ENCODE data around the gene SLC25A15.
"Not testable (repeated sequence)": the region's sequence is repeated elsewhere in the genome, so short reads cannot be mapped to it uniquely, and the experiment has no call there.

Gene SLC25A15

DNA sequence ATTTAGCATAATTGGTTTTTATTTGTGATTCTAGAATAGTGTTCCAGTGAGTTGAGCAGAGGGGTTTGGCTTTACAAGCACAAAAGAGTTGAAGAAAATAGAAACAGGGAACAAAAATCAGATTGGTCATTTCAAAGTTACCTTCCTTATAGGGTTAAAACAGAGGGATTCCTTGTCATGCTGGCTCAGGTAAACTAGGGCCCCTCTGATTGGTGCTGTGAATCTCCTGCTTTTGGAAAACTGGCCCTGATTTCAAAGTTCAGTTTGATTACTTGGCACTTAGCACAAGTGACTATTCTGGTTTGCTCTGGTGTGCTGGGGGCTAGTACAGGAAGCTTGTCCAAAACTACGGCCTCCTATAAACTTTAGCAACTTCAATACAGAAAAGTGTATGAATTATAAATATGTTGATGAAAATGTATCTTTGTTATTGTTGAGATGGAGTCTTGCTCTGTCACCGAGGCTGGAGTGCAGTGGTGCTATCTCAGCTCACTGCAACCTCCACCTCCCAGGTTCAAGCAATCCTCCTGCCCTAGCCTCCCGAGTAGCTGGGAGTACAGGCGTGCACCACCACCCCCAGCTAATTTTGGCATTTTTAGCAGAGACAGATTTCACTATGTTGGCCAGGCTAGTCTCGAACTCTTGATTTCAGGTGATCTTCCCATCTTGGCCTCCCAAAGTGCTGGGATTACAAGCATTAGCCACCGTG lies 16.5 kb upstream of the SLC25A15 start:
- Histone ChIP-seq H3K9me3 (replicated peaks; ENCODE audit: low read length) (no peaks in the 10 kb centered on the region), H3K4me3 (ENCODE audit: low read length) (no peak overlapping the region), H3K4me1 (ENCODE audit: control insufficient read depth, insufficient read depth, low read length) (peaks cover 15% of the 10 kb centered on the region), H3K27me3 (ENCODE audit: control insufficient read depth, insufficient read depth, low read length) (no peaks in the 10 kb centered on the region), H3K36me3 (ENCODE audit: insufficient read depth, low read length) (no peaks in the 10 kb centered on the region), H3K4me2 (ENCODE audit: low read length) (no peak overlapping the region), H3K9ac (ENCODE audit: low read depth, low read length) (no peak overlapping the region)

DNA sequence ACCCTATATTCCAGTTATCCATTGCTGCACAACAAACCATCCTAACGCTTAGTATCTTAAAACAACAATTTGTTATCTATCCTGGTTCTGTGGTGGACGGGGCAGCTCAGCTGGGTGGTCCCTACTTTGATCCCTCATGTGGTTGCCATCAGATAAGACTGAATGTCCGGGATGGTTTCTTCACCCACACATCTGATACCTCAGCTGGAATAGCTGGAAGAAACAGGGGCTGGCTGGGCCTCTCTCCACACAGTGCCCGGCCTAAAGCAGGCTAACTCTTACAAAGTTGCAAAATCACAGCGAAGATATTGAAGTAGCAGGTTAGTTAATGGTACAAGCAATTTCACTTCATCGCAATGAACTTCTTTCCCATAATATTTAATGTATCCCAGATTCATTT lies 14.7 kb upstream of the SLC25A15 start:
- Histone ChIP-seq H3K27me3 (ENCODE audit: control insufficient read depth, insufficient read depth, low read length) (no peaks in the 10 kb centered on the region), H3K36me3 (ENCODE audit: insufficient read depth, low read length) (no peaks in the 10 kb centered on the region), H3K4me1 (ENCODE audit: control insufficient read depth, insufficient read depth, low read length) (peaks cover 15% of the 10 kb centered on the region), H3K9me3 (replicated peaks; ENCODE audit: low read length) (no peaks in the 10 kb centered on the region), H3K9ac (ENCODE audit: low read depth, low read length) (no peak overlapping the region), H3K4me2 (ENCODE audit: low read length) (no peak overlapping the region), H3K4me3 (ENCODE audit: low read length) (no peak overlapping the region)

DNA sequence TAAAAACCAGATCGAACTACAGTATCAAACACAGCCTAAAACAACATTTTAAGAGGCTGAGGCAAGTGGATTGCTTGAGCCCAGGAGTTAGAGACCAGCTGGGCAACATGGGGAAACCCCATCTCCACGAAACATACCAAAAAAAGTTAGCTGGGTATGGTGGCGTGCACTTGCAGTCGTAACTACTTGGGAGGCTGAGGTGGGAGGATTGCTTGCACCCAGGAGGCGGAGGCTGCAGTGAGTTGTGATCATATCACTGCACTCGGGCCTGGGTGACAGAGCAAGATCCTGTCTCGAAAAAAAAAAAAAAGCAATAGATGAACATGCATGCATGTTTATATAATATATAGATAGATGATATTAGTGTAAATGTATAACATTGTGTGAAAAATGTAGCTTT lies 13.2 kb upstream of the SLC25A15 start:
- H3K9me3 ChIP-seq (replicated peaks; ENCODE audit: low read length) = no peaks in the 10 kb centered on the region
- H3K9ac ChIP-seq (ENCODE audit: low read depth, low read length) = no peak overlapping the region
- H3K4me2 ChIP-seq (ENCODE audit: low read length) = no peak overlapping the region
- no peaks in the 10 kb centered on the region for H3K27me3 ChIP-seq (ENCODE audit: control insufficient read depth, insufficient read depth, low read length)
- H3K36me3 ChIP-seq (ENCODE audit: insufficient read depth, low read length) = no peaks in the 10 kb centered on the region
- peaks cover 11% of the 10 kb centered on the region for H3K4me1 ChIP-seq (ENCODE audit: control insufficient read depth, insufficient read depth, low read length)
- H3K4me3 ChIP-seq (ENCODE audit: low read length) = no peak overlapping the region

DNA sequence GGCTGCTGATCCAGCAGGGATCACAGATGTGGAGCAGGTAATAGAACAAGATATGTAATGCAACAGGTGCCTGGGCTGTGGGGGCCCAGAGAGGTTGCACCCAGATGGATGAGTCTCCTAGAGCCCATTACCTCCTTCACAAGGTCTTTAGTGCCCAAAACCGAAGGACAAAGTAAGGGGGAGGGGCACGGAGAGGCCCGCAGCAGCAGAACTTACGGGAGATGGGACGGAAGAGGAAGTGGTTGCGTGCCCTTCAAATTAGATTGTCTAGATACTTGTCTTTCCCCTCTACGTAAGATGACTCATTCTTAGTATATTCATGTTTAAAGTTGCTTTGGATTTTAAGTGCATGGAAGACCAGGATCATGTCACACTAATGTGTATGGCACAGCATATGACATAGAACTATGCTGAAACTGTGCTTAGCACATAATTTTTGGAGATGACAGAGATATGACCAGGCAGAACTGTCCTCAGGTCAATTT lies 12.7 kb upstream of the SLC25A15 start:
- Histone ChIP-seq H3K27me3 (ENCODE audit: control insufficient read depth, insufficient read depth, low read length) (no peaks in the 10 kb centered on the region), H3K9ac (ENCODE audit: low read depth, low read length) (no peak overlapping the region), H3K36me3 (ENCODE audit: insufficient read depth, low read length) (no peaks in the 10 kb centered on the region), H3K4me2 (ENCODE audit: low read length) (peak overlapping the region; percentile 69), H3K9me3 (replicated peaks; ENCODE audit: low read length) (no peaks in the 10 kb centered on the region), H3K4me3 (ENCODE audit: low read length) (no peak overlapping the region), H3K4me1 (ENCODE audit: control insufficient read depth, insufficient read depth, low read length) (peaks cover 10% of the 10 kb centered on the region)

DNA sequence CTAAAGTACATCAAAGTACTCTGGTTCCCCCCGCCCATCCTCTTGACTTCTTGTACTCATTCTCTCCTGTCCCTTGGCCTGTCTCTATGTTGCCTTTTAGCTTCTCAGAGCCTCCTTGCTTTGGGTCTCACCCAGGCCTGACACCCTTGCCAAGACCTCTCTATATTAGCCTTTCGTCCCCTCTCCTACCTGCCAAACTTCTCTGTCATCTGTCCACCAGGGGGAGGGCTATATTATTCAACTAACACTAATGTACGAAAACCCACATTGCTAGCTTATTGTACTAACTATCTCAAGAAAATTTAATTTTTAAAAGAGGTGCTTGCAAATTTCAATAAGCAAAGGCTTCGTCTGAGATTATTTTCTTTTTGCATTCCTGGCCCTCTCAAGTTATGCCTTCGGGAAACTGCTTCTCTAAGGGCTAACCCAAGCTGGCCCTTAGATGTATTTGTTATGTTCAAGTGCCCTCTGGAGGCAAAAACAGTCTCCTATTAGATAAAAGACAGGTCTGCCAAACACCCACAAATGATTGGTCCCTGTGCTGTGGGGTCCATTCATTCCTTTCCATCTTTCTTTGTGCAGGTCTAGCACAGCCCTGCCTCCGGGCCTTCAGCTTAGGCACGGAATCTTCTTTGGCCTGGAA lies 12.1 kb upstream of the SLC25A15 start:
- Histone ChIP-seq H3K9me3 (replicated peaks; ENCODE audit: low read length) (no peaks in the 10 kb centered on the region), H3K4me2 (ENCODE audit: low read length) (peak overlapping the region; percentile 69), H3K27me3 (ENCODE audit: control insufficient read depth, insufficient read depth, low read length) (no peaks in the 10 kb centered on the region), H3K4me1 (ENCODE audit: control insufficient read depth, insufficient read depth, low read length) (peaks cover 8% of the 10 kb centered on the region), H3K9ac (ENCODE audit: low read depth, low read length) (no peak overlapping the region), H3K4me3 (ENCODE audit: low read length) (peak overlapping the region; percentile 55), H3K36me3 (ENCODE audit: insufficient read depth, low read length) (no peaks in the 10 kb centered on the region)

DNA sequence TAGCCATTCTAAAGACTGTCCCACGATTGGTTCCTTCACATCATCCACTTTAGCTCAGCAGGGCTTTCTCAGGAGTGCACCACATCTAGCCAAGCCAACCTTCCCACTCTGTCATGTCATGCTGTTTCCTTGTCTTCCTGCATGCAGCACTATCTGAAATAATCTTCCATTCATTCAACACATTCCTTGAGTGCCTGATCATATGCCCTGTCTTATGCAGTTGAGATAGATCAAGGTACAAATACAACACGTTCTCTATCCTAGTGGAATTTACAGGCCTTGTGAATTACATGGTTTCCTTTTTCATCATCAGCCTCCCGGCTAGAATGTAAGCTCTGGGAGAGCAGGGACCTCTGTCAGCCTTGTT lies 11.6 kb upstream of the SLC25A15 start:
- H3K4me1 ChIP-seq (ENCODE audit: control insufficient read depth, insufficient read depth, low read length) = peaks cover 8% of the 10 kb centered on the region
- no peaks in the 10 kb centered on the region for H3K27me3 ChIP-seq (ENCODE audit: control insufficient read depth, insufficient read depth, low read length)
- H3K4me3 ChIP-seq (ENCODE audit: low read length) = no peak overlapping the region
- H3K36me3 ChIP-seq (ENCODE audit: insufficient read depth, low read length) = no peaks in the 10 kb centered on the region
- H3K9me3 ChIP-seq (replicated peaks; ENCODE audit: low read length) = no peaks in the 10 kb centered on the region
- H3K4me2 ChIP-seq (ENCODE audit: low read length) = peak overlapping the region; percentile 69
- H3K9ac ChIP-seq (ENCODE audit: low read depth, low read length) = no peak overlapping the region

DNA sequence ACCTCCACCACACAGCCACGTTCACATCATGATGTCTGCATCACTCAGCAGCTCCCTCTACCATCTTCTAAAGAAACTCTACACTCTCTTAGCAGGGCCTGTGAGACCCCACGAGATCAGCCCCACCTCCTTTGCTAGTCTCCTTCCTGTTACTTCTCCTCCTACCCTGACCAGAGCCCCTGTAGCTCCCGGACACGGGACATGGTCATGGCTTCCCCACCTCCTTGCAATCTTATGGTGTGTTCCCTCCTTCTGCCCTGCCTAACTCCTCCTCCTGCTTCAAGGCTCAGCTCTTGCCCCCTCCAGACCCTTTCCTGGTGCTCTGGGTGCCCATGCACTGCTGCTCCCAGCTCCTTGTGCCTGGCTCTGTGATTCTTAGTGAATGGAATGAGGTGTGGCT lies 10.4 kb upstream of the SLC25A15 start:
- no peaks in the 10 kb centered on the region for H3K9me3 ChIP-seq (replicated peaks; ENCODE audit: low read length)
- no peak overlapping the region for H3K4me3 ChIP-seq (ENCODE audit: low read length)
- H3K9ac ChIP-seq (ENCODE audit: low read depth, low read length) = no peak overlapping the region
- no peaks in the 10 kb centered on the region for H3K36me3 ChIP-seq (ENCODE audit: insufficient read depth, low read length)
- H3K4me2 ChIP-seq (ENCODE audit: low read length) = no peak overlapping the region
- peaks cover 8% of the 10 kb centered on the region for H3K4me1 ChIP-seq (ENCODE audit: control insufficient read depth, insufficient read depth, low read length)
- no peaks in the 10 kb centered on the region for H3K27me3 ChIP-seq (ENCODE audit: control insufficient read depth, insufficient read depth, low read length)

DNA sequence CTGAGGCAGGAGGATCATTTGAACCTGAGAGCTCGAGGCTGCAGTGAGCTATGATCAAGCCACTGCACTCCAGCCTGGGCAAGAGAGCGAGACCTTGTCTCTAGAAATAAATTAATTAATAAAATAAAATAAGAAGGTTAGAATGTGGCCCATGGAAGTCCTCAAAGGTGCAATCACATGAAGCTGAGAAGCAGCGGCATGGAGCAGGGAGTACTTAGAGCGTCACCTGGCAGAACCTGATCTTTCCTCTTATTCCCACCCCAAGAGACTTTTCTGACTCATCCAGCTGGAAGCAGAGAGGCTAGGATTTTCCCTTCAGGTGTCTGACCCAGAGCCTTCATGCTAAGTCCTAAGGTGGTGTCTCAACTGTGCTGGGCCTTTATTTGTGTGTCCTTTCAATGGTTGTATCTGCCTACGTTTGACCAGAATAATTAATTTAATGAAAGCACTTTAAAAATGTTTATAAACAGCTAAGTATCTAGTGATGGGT lies 9.6 kb upstream of the SLC25A15 start:
- H3K36me3 ChIP-seq (ENCODE audit: insufficient read depth, low read length) = no peaks in the 10 kb centered on the region
- H3K4me1 ChIP-seq (ENCODE audit: control insufficient read depth, insufficient read depth, low read length) = peaks cover 8% of the 10 kb centered on the region
- H3K4me2 ChIP-seq (ENCODE audit: low read length) = no peak overlapping the region

DNA sequence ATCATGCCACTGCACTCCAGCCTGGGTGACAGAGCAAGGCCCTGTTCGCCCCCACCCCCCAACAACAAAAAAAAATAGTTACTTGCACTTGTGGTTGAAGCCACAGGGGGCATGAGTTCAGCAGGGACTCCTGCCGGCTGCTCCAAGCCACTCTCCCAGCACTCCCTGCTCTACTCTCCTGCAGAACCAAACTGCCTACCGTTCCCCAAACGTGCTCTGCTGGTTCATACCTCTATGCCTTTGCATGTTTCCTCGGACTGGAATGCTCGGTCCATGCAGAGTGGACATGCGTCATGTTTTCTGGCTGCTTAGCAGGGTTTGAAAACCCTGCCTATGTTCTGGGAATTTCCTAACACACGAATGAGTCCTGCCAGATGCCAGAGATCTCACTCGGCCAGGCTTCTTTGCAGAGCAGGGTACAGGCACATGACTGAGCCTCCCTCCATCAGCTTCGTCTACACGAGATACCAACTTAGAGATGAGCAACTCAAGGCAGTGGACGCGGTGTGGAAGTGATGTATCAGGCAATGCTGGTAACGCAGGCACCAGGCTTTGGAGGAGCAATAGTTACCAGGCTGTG lies 8.5 kb upstream of the SLC25A15 start:
- Histone ChIP-seq H3K27me3 (ENCODE audit: control insufficient read depth, insufficient read depth, low read length) (no peaks in the 10 kb centered on the region), H3K4me1 (ENCODE audit: control insufficient read depth, insufficient read depth, low read length) (peaks cover 8% of the 10 kb centered on the region), H3K4me3 (ENCODE audit: low read length) (no peak overlapping the region), H3K9ac (ENCODE audit: low read depth, low read length) (no peak overlapping the region), H3K36me3 (ENCODE audit: insufficient read depth, low read length) (no peaks in the 10 kb centered on the region), H3K4me2 (ENCODE audit: low read length) (no peak overlapping the region), H3K9me3 (replicated peaks; ENCODE audit: low read length) (no peaks in the 10 kb centered on the region)

More for the DNA sequence above, 9.6 kb upstream of the SLC25A15 start:
- Histone ChIP-seq H3K27me3 (ENCODE audit: control insufficient read depth, insufficient read depth, low read length) (no peaks in the 10 kb centered on the region), H3K4me3 (ENCODE audit: low read length) (no peak overlapping the region), H3K9ac (ENCODE audit: low read depth, low read length) (no peak overlapping the region), H3K9me3 (replicated peaks; ENCODE audit: low read length) (no peaks in the 10 kb centered on the region)

DNA sequence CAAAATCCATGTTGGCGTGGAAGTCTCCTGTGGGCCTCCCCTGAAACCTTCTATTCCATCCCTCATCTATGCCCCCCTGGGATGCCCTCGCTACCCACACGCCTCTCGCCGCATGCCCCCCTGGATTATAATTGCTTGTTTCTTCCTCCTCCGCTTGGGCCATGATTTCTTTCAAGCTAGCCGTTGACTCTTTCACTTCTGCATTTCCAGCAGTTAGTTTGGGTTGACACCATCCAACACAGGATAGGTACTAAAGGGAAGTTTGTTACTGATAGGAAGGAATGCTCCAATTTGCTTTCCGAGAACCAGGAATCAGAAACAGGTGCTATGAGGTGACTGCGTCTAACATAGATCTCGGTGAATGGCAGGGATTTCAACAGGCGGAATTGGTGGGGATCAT lies 7.7 kb upstream of the SLC25A15 start:
- peaks cover 11% of the 10 kb centered on the region for H3K4me1 ChIP-seq (ENCODE audit: control insufficient read depth, insufficient read depth, low read length)
- H3K4me2 ChIP-seq (ENCODE audit: low read length) = no peak overlapping the region

DNA sequence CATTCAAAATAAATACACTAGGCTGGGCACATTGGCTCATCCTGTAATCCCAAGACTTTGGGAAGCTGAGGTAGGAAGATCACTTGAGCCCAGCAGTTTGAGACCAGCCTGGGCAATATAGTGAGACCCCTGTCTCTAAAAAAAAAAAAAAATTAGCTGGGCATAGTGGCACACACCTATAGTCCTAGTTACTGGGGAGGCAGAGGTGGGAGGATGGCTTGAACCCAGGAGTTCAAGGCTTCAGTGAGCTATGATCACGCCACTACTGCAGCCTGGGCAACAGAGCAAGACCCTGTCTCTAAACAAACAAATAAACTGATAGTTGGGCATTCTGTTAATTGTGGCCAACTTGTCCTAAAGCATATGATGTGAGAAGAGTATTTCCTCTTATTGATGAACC lies 6.4 kb upstream of the SLC25A15 start:
- H3K27me3 ChIP-seq (ENCODE audit: control insufficient read depth, insufficient read depth, low read length); H3K4me1 ChIP-seq (ENCODE audit: control insufficient read depth, insufficient read depth, low read length); H3K36me3 ChIP-seq (ENCODE audit: insufficient read depth, low read length); H3K9me3 ChIP-seq (replicated peaks; ENCODE audit: low read length); H3K4me2 ChIP-seq (ENCODE audit: low read length); H3K4me3 ChIP-seq (ENCODE audit: low read length); H3K9ac ChIP-seq (ENCODE audit: low read depth, low read length): not testable (repeated sequence)

More for the DNA sequence above, 7.7 kb upstream of the SLC25A15 start:
- Histone ChIP-seq H3K4me3 (ENCODE audit: low read length) (no peak overlapping the region), H3K27me3 (ENCODE audit: control insufficient read depth, insufficient read depth, low read length) (no peaks in the 10 kb centered on the region), H3K36me3 (ENCODE audit: insufficient read depth, low read length) (no peaks in the 10 kb centered on the region), H3K9me3 (replicated peaks; ENCODE audit: low read length) (no peaks in the 10 kb centered on the region), H3K9ac (ENCODE audit: low read depth, low read length) (no peak overlapping the region)

All from skeletal muscle satellite cell (primary cell).